Dermis blood vessel endothelial cell (primary cell): Measurements from ENCODE around the gene MEPE. TPM values are rescaled to one million over a fixed set of nuclear protein-coding genes. Genes with fewer than 3 reads are reported as not detected.

Experiments
- DNase-seq: peaks from one replicate; pipeline ENCODE4 v3.0.0; 2010
- total RNA-seq: library from RNA; depleted of rRNA; stranded (reverse); fragments of >200 nt; gene quantifications from 2 replicates; pipeline ENCODE4 v1.2.3, GENCODE V29; 2014

The MEPE gene
- total RNA-seq, 1 donor from 2014 or later: not detected

DNA sequence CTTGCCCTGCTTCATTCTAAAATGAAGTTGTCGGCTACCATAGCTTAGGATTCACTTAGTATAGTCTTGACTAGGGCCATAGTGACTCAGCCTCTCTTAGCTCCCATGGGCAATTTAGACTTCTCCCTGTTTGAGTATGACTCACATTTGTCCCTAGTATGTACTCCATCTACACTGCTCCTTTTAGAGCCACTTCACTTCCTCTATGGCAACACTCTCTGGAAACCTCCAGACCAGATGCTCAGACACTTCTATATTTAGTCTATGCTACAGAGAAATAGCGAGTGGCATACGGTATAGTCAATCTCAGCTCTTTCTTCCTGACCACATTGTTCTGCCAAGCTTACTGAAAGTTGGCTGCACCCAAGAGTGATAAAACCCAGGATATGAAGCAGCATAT, 11.2 kb downstream of the MEPE start:
- peak; percentile 46 for DNase-seq

DNA sequence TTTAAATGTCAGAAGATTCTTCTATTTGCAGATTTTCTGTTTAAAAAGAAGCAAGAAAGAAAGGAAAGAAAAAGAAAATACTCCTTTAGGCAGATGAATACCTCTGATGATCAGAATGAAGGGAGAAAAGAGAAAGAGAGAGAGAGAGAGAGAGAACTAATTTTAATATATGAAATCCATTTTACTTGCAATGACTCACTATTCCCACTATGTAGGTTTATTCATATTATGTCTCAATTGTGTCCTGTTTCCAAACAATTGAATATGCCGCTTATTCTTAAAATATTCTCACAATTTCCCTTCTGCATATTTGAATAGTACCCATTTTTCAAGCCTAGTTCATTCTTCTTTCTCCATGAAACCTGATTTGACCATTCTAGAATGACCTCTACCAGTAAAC, 11.7 kb downstream of the MEPE start:
- no peak for DNase-seq

DNA sequence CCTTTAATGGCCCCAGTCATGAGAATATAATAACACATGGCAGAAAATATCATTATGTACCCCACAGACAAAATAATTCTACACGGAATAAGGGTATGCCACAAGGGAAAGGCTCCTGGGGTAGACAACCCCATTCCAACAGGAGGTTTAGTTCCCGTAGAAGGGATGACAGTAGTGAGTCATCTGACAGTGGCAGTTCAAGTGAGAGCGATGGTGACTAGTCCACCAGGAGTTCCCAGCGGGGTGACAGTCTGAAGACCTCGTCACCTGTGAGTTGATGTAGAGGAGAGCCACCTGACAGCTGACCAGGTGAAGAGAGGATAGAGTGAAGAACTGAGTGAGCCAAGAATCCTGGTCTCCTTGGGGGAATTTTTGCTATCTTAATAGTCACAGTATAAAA, 13.5 kb downstream of the MEPE start:
- no peak for DNase-seq

DNA sequence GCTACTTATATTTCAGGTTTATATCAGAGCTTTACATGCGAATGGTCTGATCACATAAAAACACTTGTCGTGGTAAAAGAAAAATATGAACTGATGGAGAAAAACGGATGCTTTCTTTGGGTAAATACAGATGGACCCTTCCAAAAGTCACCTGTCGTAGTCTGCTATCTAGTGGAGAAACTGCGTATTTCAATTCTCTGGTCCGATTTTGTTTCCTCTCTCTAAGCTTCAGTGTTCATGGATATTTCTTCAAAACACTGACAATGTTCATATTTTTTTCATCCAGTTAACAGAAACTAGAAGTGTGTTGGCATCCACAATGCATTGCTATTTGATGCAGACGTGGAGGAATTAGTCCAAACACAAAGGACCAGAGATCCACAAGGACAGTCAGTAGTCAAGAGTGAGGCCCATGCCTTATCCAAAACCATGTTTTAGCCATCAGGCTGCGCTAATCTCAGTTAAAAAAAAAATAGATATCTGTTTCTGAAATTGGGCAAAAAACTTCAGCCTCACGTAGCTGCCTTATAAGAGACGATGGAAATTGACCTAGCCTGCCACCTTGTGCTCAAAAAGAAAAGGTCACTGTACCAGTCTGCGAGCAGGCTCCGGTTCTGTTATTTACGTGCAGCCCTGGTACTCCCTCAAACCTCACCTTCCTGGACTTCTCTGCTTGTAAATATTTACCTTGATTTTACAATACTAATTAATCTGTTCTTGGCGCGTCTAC, 16.0 kb downstream of the MEPE start:
- peak; percentile 77 for DNase-seq

DNA sequence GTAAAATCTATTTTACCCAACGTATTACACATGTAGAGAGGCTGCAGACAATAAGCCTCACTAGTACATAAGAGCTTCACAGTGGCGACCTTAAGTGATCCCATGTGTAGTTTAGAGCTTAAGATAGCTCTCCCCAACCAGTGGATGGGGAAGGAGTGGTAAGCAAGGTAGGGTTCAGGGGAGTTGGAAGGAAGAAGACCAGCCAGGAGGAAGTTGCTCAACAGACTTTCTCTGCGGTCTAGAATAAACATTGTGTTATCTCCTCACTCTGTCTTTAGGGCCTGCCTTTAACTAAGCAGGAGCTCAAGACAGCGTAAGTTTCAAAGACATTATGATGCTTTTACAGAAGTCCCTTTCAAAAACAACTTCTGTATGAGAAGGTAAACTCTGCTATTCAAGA, 16.8 kb downstream of the MEPE start:
- DNase-seq: no peak

DNA sequence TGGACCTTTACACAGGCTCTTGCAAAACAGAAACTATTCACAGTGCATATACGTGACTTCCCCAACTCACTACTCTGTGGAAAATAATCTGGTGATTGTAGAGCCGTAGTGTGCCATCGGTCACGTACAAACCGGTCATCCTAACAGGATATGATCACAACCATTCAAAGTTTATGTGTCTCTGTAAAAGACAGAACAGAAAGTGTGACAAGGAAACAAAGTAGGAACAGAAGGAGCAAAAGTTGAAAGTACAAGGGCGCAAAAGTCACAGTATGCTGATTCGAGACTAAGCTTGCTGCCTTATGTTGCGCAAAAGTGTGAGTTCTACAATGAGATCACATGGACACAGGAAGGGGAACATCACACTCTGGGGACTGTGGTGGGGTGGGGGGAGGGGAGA, 18.6 kb downstream of the MEPE start:
- no peak for DNase-seq

DNA sequence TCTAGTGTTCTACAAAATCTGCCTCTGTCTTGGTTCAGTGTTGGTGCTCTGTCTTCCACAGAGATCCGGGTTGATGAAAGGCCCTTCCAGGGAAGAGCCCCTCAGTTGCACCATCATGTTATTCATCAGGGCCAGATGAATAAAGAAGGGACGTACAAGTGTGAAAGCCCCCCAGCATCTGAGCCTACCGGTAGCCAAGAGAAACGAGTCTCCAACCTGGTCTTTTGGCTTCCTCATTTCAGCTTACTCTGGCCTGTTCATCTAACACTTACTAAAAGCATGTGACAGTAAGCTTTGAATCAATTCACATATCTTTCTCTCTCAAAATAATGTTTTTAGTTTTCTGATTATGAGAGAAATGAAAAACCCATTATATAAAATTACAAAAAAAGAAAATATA, 19.2 kb downstream of the MEPE start:
- no peak for DNase-seq

DNA sequence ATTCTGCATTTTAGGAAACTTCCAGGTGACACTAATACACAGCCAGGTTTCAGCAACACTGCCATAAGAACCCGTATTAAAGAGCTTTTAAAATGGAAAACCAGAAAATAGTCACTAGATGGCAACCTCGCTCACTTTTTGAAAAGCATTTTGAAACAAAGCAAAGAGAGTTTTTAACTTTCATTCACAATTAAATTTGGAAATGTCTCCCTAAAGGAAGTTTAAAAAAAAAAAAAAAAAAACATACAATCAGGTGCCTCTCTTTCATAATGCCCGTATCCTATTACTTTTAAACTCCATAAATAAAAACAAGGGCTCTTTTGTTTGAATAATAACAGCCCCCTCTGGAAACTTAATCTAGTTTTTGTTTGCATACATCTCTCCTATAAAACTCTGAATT, 20.3 kb downstream of the MEPE start:
- DNase-seq: peak; percentile 76

DNA sequence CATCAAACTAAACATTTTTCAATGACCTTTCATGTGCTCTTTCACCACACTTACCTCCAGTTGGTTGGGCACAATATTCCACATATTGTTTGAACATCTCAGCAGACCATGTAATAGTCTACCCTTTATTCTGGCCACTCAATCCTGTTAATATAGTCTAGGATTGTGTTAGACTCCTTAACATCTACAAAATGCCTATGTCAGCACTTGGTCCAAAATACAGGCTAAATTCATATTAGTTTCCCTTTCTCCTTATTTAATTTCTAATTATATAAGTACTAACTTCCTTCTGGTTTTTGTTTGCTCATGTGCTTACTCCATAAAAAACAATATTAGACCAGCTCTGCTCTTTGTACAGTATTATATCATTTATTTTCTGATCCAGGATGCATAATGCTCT, 21.1 kb downstream of the MEPE start:
- DNase-seq: no peak

DNA sequence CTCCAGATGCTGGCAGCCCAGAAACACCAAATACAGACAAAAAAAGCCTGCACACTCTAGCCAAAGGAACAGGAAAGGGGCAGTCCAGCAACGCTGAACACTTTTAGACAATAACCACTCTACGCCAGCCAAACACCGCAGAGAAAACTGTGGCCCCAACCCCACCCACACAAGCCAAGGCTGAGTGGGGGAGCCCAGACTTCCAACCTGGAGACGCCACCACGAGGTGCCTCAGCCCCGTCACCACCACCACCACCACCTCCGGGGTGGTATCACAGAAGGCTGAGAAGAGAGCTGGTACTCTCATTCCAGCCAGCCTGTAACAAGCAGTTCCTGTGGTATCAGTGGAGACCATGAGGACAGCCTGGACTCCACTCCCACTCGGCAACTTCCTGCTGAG, 22.8 kb downstream of the MEPE start:
- DNase-seq: no peak

DNA sequence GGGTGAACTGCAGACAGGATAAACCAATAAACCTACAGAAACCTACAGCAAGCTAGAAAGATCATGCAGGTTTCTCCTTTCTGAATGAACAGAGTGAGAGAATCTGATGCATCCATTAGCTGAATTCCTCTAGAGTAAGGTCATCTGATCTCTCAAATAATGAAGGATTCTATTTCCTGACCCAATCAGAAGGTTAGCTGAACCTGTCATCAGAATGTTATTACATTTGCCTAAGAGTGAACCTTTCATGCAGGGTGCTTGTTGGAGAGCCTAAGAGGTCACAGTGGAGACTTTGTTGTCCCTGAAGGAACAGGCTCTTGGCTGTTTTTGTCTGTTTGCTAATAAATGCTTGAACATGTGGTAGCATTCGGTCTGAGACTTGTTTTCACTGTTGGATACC, 24.0 kb downstream of the MEPE start:
- DNase-seq: no peak

DNA sequence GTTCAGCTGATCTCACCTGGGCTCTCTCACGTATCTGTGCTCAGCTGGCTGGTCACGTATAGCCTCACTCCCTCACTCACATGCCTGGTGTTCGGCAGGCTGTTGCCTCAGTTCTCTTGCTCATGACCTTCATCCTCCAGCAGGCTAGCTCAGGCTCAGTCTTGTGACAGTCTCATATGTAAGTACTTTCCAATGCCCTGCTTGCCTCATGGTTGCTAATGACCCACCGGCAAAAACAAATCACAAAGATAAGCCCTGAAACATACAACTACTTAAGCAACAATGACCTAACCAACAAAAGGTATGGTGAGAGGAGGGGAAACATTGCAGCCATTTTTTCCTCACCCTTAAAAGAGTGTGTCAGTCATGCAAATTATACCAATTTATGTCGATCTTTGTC, 25.0 kb downstream of the MEPE start:
- DNase-seq: no peak

DNA sequence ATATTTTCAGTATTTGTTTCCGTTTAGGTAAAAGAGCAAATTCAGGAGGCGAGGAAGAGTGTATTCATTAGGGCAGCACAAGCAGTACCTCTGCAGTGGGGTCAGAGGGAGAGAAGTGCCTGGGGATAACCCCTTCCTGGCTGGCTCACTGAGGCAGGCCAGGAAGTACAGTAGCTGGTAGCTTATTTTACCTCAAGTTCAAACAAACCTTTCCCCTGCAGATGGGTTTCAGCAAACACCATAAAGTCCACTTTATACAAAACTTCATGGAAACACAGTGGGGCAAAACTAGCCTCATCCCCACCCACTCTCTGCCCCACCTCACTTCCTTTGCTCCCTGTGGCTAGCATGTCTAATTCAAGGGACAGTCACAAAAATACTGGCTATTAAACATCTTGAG, 29.5 kb downstream of the MEPE start:
- no peak for DNase-seq

DNA sequence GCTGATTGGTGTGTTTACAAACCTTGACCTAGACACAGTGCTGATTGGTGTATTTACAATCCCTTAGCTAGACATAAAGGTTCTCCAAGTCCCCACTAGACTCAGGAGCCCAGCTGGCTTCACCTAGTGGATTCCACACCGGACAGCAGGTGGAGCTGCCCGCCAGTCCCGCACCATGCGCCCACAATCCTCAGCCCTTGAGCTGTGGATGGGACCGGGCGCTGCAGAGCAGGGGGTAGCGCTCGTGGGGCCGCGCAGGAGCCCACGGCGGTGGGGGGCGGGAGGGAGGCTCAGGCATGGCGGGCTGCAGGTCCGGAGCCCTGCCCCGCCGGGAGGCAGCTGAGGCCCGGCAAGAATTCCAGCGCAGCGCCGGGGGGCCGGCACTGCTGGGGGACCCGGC, 30.7 kb downstream of the MEPE start:
- DNase-seq: no peak

DNA sequence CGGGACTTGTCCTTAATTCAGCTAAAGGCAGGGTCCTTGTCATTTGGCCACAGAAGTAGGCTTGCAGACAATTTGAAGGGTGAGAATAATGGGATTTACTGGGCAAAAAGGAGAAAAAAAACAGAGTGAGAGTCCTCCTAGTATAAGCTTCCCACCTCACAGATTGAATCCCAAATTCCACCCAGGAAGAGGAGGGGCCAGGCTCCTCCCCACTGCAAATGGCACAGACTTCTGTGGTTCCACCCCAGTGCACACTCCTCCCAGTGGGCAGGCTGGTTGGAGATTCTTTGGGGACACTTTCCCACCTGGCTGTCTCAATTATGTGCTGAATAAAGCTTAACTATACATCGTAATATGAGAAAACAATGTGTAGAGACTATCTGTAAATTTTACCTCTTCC, 31.6 kb downstream of the MEPE start:
- DNase-seq: no peak

DNA sequence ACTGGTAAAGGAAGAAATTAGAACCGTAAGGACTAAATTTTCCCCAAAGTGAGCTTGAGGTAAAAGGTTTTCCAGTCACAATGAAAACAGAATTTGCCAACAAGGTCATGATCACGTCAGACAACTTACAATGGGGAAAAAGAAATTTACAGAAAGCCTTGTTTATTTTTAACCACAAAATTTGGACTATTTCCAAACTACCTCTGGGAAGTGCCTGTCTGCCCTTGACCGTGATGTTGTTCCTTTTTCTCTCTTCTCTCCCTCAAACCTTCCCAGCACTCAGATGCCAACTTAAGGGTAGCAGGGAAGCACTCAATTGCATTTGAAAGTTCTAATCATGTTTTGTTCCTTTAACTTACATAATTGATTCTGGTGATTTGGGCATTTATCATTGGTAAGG, 32.5 kb downstream of the MEPE start:
- peak; percentile 32 for DNase-seq

DNA sequence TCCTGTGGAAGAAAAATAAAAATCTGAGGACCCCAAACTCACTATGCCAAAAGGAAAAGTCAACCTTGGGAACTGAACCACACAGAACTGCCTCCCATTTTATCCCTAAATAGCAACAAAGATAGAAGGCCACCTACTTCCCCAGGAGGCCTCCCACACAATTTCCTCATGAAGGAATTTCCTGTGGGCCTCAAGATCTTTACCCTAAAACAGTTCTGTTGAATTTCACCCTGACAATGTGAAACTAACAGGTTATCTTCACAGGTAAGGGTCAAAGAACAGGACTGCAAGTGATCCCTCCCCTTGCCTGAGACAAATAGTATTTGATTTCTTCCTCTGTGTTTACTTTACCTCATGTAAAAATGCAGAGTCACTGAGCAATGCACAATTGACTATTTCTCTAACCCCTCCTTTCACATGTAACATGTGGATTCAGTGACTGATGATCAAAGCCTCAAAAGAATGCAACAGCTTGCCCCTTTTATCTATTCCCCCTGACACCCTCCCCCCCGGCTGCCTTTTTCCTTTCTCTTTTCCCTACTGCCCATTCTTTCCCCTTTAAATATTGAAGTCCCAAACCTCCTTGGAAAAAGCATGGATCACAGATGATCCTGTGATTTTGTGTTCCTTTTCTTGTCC, 33.3 kb downstream of the MEPE start:
- DNase-seq: no peak

DNA sequence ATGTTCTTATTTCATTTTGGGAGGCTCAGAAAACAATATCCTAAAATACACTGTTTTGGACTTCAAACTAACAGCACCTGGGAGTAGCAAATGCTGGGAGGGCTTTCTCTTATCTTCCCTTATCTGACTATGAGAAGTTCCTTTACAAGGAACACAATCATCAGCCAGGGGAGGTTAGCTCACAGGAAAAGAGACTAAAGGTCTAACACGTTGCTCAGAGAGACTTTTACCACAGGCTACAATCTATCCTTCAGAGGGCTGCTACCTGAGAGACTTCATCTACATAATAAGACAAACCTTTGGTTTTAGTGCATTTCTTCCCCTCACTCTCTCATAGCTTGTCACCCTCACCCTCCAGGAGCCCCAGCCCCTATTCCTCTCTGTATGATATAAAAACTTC, 35.8 kb downstream of the MEPE start:
- DNase-seq: no peak

DNA sequence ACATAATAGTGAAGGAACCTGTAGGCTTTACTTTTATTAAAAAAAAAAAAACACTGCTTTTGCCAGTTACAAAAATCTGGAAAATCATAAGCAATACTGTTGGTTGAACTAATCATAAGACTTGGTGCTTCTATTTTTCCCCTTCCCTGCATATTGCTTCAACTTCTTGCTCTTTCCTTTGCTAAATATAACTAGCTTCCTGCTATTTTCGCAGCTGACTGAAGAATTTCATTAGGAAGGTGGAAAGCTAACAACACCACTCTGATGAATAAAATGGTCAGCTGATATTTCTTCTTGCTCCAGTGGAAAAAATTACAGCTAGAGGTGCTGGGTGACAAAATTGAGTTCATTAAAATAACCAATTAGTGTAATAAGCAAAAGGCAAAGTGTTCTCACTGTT, 39.3 kb downstream of the MEPE start:
- peak; percentile 37 for DNase-seq

DNA sequence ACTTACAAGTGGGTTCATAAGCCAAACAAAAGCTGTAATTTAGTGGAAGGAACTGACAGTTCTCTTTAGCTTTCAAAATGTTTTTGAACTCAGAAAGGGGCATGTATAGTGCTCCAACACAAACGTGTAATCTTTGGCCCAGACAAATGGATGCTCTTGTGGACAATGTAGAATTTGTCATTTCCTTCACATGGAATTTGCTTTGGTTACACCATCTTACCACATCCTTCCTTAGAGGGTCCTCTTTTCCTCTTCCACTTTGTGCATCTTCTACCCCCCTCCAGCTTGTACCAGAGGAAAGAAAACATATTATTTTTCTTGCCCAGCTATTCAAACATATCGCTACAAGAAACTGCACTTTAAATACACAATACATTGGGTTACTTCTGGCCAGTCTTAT, 42.4 kb downstream of the MEPE start:
- DNase-seq: no peak

DNA sequence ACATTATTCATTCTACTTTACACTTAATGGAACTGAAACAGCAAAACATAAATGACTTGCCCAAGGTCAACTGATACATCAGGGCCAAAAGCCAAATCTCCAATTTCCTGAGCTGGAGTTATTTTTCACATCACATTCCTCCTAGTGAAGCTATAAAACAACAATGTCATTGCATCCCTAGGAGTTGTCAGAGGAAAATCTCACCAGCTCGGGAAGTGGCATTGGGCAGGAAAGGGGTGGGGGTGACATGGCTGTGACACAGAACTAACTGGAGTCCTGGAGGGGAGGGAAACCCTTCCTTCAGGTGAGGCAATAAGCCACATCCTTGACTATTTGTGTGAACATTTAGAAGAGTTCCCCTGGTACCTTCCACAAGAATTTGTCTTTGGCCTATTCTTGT, 47.3 kb downstream of the MEPE start:
- no peak for DNase-seq

DNA sequence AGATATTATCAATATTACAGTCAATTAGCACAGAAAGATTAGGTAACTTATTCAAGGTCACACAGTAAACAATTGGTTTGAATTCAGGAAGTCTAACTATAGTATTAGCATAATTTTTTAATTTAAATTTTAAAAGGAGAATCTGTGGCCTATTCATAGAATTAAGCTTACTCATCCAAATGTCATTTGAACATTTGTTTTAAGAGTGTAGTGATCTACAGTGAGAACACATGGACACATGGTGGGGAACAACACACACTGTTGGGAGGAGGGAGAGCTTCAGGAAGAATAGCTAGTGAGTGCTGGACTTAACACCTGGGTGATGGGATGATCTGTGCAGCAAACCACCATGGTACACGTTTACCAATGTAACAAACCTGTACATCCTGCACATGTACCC, 48.3 kb downstream of the MEPE start:
- DNase-seq: no peak

DNA sequence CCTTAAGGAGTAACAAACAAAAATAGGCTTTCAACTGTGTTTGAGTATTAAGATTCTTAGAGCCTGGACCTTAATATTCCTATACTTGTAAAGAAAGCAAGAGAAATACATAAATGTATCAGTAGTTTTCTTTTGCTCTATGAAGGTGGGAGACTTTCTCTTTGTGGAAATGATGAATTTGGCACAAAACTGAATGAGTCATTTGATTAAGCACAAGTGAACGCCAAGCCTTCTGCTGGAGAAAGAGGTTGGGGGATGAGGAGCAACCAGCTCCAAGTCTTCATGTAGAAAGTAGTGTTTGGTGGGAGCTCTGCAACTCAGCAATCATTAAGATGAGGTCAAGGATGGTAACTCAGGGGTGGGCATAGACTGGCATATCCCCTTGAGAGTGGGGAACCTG, 49.6 kb downstream of the MEPE start:
- no peak for DNase-seq

DNA sequence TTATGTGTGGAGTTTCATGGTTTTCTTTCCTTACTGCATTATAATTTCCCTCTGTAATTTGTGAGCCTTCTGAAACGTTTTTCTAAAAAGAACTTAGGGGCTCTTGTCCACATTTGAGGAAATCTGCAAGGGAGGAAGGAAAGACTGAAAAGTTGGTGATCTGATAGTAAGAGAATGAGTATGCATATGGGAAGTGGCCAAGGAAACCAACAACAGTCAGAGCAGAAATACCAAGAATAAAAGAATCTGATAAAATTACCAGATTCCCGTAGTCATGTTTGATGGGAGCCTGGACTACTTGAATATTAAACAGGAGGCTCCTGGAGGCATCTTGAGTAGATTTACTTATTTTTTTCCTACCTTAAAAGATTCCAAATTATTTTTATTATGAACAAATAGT, 50.1 kb downstream of the MEPE start:
- no peak for DNase-seq

DNA sequence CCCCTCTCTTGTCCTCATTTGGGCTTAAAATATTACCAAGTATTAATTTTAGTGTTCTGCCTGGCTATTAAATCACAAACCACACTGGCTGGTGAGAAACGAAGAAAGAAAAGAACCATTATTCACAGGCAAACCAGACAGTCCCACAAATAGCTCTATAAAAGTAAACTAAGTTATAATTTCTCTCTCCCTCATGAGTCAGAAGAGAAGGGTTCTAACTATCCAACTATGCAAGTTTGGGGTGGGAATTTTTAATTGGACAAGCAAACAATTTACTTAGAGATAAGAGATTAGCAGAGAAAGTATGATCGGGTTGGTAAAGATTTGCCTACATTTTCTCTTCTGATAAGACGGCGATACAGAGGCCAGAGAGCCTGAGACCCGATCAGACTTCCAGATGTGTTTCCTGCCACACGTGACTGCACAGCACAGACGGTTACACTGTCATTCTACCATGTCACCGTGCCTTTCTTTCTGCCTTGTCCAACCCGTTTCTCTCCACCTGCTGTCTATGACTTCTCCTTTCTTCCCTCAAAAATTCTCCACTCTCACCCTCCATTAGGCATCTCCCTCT, 52.3 kb downstream of the MEPE start:
- DNase-seq: no peak
